Pons (tissue), 1 donor: ENCODE results near the gene HDAC6.
"Not testable (repeated sequence)": the region's sequence is repeated elsewhere in the genome, so short reads cannot be mapped to it uniquely, and the experiment has no call there.

Experiments
- DNase-seq: peaks from one replicate; pipeline ENCODE4 v3.0.0-alpha.2; 2016; ENCODE audit warnings: low spot score

Gene HDAC6

GRCh38 chrX:48789366-48790220 lies 12.3 kb upstream of the HDAC6 start:
- DNase-seq = no peak

GRCh38 chrX:48790477-48790876 lies 11.4 kb upstream of the HDAC6 start:
- no peak for DNase-seq

- no peak for DNase-seq
Observed at GRCh38 chrX:48791063-48791820, 10.6 kb upstream of the HDAC6 start.

- DNase-seq = no peak
Observed at GRCh38 chrX:48792219-48792618, 9.6 kb upstream of the HDAC6 start.

- DNase-seq = no peak
Observed at GRCh38 chrX:48793935-48794334, 7.9 kb upstream of the HDAC6 start.

- DNase-seq = no peak
Observed at GRCh38 chrX:48794340-48794910, 7.4 kb upstream of the HDAC6 start.

- DNase-seq = no peak
Observed at GRCh38 chrX:48794911-48795515, 6.9 kb upstream of the HDAC6 start.

- DNase-seq = no peak
Observed at GRCh38 chrX:48798318-48798717, 3.5 kb upstream of the HDAC6 start.

- no peak for DNase-seq
Observed at GRCh38 chrX:48800574-48801279, 1.1 kb upstream of the HDAC6 start.

- DNase-seq = peak; percentile 49
Observed at GRCh38 chrX:48802089-48802904, 430 bp downstream of the HDAC6 start.

- no peak for DNase-seq
Observed at GRCh38 chrX:48802905-48803200, 986 bp downstream of the HDAC6 start.

- DNase-seq = no peak
Observed at GRCh38 chrX:48806081-48806480, 4.2 kb downstream of the HDAC6 start.

- peak; percentile 12 for DNase-seq
Observed at GRCh38 chrX:48813644-48814043, 11.8 kb downstream of the HDAC6 start.

- DNase-seq = no peak
Observed at GRCh38 chrX:48814722-48815121, 12.9 kb downstream of the HDAC6 start.

GRCh38 chrX:48815266-48815665 lies 13.4 kb downstream of the HDAC6 start:
- DNase-seq = no peak

GRCh38 chrX:48816014-48816810 lies 14.3 kb downstream of the HDAC6 start:
- DNase-seq = no peak

- no peak for DNase-seq
Observed at GRCh38 chrX:48818098-48818497, 16.2 kb downstream of the HDAC6 start.

- DNase-seq = no peak
Observed at GRCh38 chrX:48818866-48819265, 17.0 kb downstream of the HDAC6 start.

GRCh38 chrX:48819394-48819793 lies 17.5 kb downstream of the HDAC6 start:
- DNase-seq = not testable (repeated sequence)

- DNase-seq = no peak
Observed at GRCh38 chrX:48823053-48823452, 21.2 kb downstream of the HDAC6 start.
